Measurements from ENCODE around the gene LRP6.

LRP6 gene

DNA sequence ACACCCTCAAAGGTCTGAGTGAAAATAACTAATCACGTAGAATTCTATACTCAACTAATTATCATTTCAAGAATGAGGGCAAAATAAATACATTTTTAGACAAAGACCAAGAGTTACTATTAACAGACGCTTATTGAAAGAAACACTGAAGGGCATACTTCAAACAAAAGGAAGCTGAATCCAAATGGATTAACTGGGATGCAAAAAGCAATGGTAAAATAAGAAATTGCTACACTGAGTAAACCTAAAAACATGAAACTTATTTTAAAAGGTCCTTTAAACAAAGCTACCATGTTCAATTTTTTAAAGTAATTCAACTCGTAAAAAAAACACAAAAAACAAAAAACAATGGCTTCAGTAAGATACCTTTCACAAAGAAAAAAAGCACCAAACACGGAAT lies 28.2 kb downstream of the LRP6 start:
- Histone ChIP-seq H3K36me3 (ENCODE audit: insufficient read depth, low read length) (no peaks in the 10 kb centered on the region), H3K79me2 (ENCODE audit: control insufficient read depth, insufficient read depth, low read length, unreplicated experiment) (peaks cover 35% of the 10 kb centered on the region), H3K27ac (ENCODE audit: low read depth, low read length) (no peak overlapping the region), H2AFZ (ENCODE audit: low read length, unreplicated experiment) (no peak overlapping the region), H3K4me1 (ENCODE audit: control insufficient read depth, insufficient read depth, low read length, unreplicated experiment) (no peaks in the 10 kb centered on the region), H3K4me3 (ENCODE audit: low read depth, low read length) (no peak overlapping the region), H3K27me3 (ENCODE audit: insufficient read depth, low read length) (no peaks in the 10 kb centered on the region)

DNA sequence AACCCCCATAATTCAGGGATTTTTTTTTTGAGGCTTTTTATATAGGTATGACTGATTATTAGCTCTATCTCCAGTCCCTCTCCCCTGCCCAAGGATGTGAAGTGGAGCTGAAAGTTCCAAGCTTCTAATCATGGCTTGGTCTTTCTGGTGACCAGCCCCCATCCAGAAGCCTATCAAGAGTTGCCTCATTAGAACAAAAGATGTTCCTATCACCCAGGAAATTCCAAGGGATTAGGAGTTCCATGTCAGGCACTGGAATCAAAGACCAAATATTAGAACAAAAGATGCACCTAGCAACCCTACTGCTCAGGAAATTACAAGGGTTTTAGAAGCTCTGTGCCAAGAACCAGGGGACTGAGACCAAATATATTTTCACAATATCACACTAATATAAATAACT lies 29.9 kb downstream of the LRP6 start:
- H3K27me3 ChIP-seq (ENCODE audit: insufficient read depth, low read length) = no peaks in the 10 kb centered on the region
- H3K4me1 ChIP-seq (ENCODE audit: control insufficient read depth, insufficient read depth, low read length, unreplicated experiment) = no peaks in the 10 kb centered on the region
- peaks cover 32% of the 10 kb centered on the region for H3K79me2 ChIP-seq (ENCODE audit: control insufficient read depth, insufficient read depth, low read length, unreplicated experiment)
- H2AFZ ChIP-seq (ENCODE audit: low read length, unreplicated experiment) = no peak overlapping the region
- no peak overlapping the region for H3K4me3 ChIP-seq (ENCODE audit: low read depth, low read length)
- H3K27ac ChIP-seq (ENCODE audit: low read depth, low read length) = no peak overlapping the region
- H3K36me3 ChIP-seq (ENCODE audit: insufficient read depth, low read length) = no peaks in the 10 kb centered on the region

DNA sequence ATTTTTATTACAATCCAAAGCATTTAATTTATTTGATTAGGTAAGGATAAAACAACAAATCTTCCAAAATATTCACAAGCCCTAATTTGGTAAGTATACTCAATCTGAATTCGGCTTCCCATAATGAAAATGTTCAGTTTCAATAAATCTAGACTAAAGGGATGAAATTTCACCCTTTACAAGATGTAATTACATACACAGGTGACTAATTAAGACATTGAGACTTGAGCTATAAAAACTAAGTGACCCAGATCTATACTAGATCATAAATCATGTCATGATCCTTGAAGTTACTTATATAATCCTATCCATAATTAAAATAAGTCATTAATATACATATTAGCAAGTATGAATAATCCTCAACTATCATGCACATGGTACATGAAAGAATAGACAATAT lies 36.6 kb downstream of the LRP6 start:
- H2AFZ ChIP-seq (ENCODE audit: low read length, unreplicated experiment) = no peak overlapping the region
- peaks cover 38% of the 10 kb centered on the region for H3K79me2 ChIP-seq (ENCODE audit: control insufficient read depth, insufficient read depth, low read length, unreplicated experiment)
- H3K36me3 ChIP-seq (ENCODE audit: insufficient read depth, low read length) = no peaks in the 10 kb centered on the region
- no peaks in the 10 kb centered on the region for H3K27me3 ChIP-seq (ENCODE audit: insufficient read depth, low read length)
- no peak overlapping the region for H3K27ac ChIP-seq (ENCODE audit: low read depth, low read length)
- H3K4me1 ChIP-seq (ENCODE audit: control insufficient read depth, insufficient read depth, low read length, unreplicated experiment) = no peaks in the 10 kb centered on the region
- no peak overlapping the region for H3K4me3 ChIP-seq (ENCODE audit: low read depth, low read length)

DNA sequence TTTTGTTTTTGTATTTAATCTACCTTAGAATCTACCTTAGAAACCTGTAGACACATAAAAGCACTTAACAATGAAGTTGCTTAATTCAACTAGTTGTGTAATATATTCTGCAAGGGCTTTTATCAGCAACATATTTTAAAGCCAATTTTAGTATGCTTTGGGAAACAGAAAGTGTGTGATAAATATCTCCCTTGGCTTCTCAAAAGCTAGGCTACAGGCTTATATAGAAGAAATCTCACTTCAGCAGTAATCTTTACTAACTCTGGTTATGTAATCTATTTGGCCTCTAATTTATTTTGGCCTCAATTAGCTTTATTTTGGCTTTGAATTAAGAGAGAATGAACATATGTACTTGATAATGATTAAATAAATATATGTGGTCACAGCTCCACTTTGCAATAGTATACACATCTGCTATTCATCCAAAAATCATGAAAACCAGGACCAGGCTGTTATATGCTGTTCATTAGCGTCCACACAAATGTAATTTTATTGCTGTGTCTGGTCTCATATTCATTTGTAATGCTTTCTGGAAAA lies 37.2 kb downstream of the LRP6 start:
- H3K27ac ChIP-seq (ENCODE audit: low read depth, low read length) = no peak overlapping the region
- peaks cover 36% of the 10 kb centered on the region for H3K79me2 ChIP-seq (ENCODE audit: control insufficient read depth, insufficient read depth, low read length, unreplicated experiment)
- no peak overlapping the region for H3K4me3 ChIP-seq (ENCODE audit: low read depth, low read length)
- H3K36me3 ChIP-seq (ENCODE audit: insufficient read depth, low read length) = no peaks in the 10 kb centered on the region
- no peak overlapping the region for H2AFZ ChIP-seq (ENCODE audit: low read length, unreplicated experiment)
- H3K4me1 ChIP-seq (ENCODE audit: control insufficient read depth, insufficient read depth, low read length, unreplicated experiment) = no peaks in the 10 kb centered on the region
- no peaks in the 10 kb centered on the region for H3K27me3 ChIP-seq (ENCODE audit: insufficient read depth, low read length)

DNA sequence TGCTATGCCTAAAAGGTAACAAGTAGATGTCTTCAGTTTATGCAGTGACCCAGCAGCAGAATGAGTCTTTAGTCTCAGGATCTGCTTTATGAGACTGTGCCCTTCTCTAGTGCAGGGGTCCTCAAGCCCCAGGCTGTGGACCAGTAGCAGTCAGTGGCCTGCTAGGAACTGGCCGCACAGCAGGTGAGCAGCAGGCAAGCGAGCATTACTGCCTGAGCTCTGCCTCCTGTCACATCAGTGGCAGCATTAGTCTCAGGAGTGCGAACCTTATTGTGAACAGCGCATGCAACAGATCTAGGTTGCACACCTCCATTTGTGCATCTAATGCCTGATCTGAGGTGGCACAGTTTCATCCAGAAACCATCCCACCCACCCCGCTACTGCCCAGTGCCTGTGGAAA lies 38.4 kb downstream of the LRP6 start:
- H3K27ac ChIP-seq (ENCODE audit: low read depth, low read length) = no peak overlapping the region
- H3K4me3 ChIP-seq (ENCODE audit: low read depth, low read length) = no peak overlapping the region
- H3K27me3 ChIP-seq (ENCODE audit: insufficient read depth, low read length) = no peaks in the 10 kb centered on the region
- H2AFZ ChIP-seq (ENCODE audit: low read length, unreplicated experiment) = no peak overlapping the region
- no peaks in the 10 kb centered on the region for H3K4me1 ChIP-seq (ENCODE audit: control insufficient read depth, insufficient read depth, low read length, unreplicated experiment)
- H3K36me3 ChIP-seq (ENCODE audit: insufficient read depth, low read length) = no peaks in the 10 kb centered on the region
- peaks cover 45% of the 10 kb centered on the region for H3K79me2 ChIP-seq (ENCODE audit: control insufficient read depth, insufficient read depth, low read length, unreplicated experiment)

DNA sequence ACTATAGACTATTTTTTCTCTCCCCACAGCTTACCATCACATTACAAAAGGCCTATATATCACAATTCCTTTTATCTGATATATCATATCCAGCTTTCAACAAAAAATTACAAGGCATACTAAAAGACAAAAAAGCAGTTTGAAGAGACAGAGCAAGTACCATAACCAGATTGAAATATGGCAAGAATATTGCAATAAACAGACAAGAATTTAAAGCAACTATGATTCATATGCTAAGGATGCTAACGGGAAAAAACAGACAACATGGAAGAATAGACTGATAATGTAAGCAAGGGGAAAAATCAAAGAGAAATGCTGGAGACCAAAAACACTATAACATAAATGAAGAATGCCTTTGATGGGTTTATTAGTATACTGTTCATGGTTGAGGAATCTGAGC lies 40.7 kb downstream of the LRP6 start:
- Histone ChIP-seq H3K4me3 (ENCODE audit: low read depth, low read length) (no peak overlapping the region), H2AFZ (ENCODE audit: low read length, unreplicated experiment) (no peak overlapping the region), H3K27ac (ENCODE audit: low read depth, low read length) (no peak overlapping the region), H3K79me2 (ENCODE audit: control insufficient read depth, insufficient read depth, low read length, unreplicated experiment) (peaks cover 33% of the 10 kb centered on the region), H3K36me3 (ENCODE audit: insufficient read depth, low read length) (no peaks in the 10 kb centered on the region), H3K27me3 (ENCODE audit: insufficient read depth, low read length) (no peaks in the 10 kb centered on the region), H3K4me1 (ENCODE audit: control insufficient read depth, insufficient read depth, low read length, unreplicated experiment) (no peaks in the 10 kb centered on the region)

DNA sequence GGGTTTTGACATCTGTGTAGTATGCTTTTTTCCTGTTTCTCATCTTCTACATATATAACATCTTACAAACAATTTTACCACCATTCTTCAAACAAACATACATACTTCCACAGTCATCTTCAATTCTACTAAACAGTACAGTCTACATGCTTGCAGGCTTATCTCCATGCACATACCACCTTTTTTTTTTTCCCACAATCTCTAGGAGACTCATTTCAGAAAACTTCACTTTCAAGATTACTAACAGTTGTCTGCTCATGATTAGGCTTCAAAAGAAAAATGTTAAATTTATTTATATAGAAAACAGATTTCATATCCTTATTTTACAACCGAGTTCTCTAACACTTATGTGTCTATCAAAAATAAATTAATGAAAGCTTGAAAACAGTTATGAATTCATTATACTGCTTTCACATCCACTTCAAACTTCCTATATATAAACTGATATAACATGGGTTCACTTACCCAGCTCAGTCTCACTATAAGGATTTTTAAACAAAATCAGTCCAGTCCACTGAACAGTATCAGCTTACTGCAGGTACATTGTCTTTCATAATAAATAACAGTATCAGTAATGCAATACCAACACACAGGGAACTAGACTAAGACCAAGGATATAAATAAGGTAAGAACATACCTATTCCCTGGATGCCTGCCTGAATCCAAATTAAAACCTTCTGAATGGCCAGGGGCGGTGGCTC lies 42.5 kb downstream of the LRP6 start:
- Histone ChIP-seq H3K4me3 (ENCODE audit: low read depth, low read length) (no peak overlapping the region), H3K36me3 (ENCODE audit: insufficient read depth, low read length) (no peaks in the 10 kb centered on the region), H3K27me3 (ENCODE audit: insufficient read depth, low read length) (no peaks in the 10 kb centered on the region), H2AFZ (ENCODE audit: low read length, unreplicated experiment) (no peak overlapping the region), H3K79me2 (ENCODE audit: control insufficient read depth, insufficient read depth, low read length, unreplicated experiment) (peaks cover 44% of the 10 kb centered on the region), H3K27ac (ENCODE audit: low read depth, low read length) (no peak overlapping the region), H3K4me1 (ENCODE audit: control insufficient read depth, insufficient read depth, low read length, unreplicated experiment) (no peaks in the 10 kb centered on the region)

DNA sequence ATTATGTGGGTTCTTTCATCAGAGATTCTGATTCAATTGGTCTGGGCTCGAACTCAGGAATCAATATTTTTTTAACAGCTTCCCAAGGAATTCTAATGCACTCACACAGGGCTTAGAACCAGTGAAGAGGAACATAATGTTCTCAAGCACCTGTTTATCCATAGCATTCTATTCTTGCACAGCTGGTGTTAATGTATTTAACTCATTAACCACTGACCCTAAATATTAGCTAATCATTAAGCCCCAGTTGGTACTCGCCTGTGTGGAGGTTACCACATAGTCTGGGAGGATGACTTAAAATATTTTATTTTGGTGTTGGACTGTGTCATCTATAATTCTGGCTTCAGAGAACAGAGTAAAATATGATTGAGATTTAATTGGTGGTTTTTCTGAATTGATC lies 45.3 kb downstream of the LRP6 start:
- no peak overlapping the region for H3K4me3 ChIP-seq (ENCODE audit: low read depth, low read length)
- H3K27me3 ChIP-seq (ENCODE audit: insufficient read depth, low read length) = no peaks in the 10 kb centered on the region
- H3K4me1 ChIP-seq (ENCODE audit: control insufficient read depth, insufficient read depth, low read length, unreplicated experiment) = peaks cover 5% of the 10 kb centered on the region
- H3K36me3 ChIP-seq (ENCODE audit: insufficient read depth, low read length) = no peaks in the 10 kb centered on the region
- peaks cover 46% of the 10 kb centered on the region for H3K79me2 ChIP-seq (ENCODE audit: control insufficient read depth, insufficient read depth, low read length, unreplicated experiment)
- H3K27ac ChIP-seq (ENCODE audit: low read depth, low read length) = no peak overlapping the region
- no peak overlapping the region for H2AFZ ChIP-seq (ENCODE audit: low read length, unreplicated experiment)

DNA sequence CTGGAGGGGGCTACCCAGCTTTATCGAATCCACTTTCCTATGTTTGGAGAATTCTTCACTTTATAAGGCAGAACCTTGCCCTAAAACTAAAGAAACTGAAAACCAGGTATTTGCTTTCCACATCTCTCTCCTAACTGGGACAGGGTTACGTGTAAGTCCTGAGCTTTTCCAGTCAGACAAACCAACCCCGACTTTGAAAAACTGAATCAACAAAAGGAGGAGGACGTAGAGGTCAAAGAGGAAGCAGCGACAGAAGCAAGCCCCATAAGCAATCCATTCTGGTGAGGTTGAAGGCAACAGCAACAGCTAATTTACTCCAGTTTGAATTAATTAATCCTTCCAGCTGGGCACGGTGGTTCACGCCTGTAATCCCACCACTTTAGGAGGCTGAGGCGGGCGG lies 47.2 kb downstream of the LRP6 start:
- H3K27me3 ChIP-seq (ENCODE audit: insufficient read depth, low read length) = no peaks in the 10 kb centered on the region
- H3K36me3 ChIP-seq (ENCODE audit: insufficient read depth, low read length) = no peaks in the 10 kb centered on the region
- no peak overlapping the region for H3K4me3 ChIP-seq (ENCODE audit: low read depth, low read length)
- H2AFZ ChIP-seq (ENCODE audit: low read length, unreplicated experiment) = no peak overlapping the region
- peaks cover 11% of the 10 kb centered on the region for H3K4me1 ChIP-seq (ENCODE audit: control insufficient read depth, insufficient read depth, low read length, unreplicated experiment)
- H3K79me2 ChIP-seq (ENCODE audit: control insufficient read depth, insufficient read depth, low read length, unreplicated experiment) = peaks cover 42% of the 10 kb centered on the region
- no peak overlapping the region for H3K27ac ChIP-seq (ENCODE audit: low read depth, low read length)

DNA sequence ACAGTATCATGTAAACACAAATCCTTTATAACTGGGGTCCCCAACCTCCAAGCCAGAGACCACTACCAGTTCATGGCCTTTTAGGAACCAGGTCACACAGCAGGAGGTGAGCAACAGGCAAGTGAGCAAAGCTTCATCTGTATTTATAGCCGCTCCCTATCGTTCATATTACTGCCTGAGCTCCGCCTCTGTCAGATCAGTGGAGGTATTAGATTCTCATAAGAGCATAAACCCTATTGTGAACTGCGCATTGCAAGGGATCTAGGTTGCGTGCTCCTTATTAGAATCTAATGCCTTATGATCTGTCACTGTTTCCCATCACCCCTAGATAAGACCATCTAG lies 49.9 kb downstream of the LRP6 start:
- Histone ChIP-seq H3K27ac (ENCODE audit: low read depth, low read length) (no peak overlapping the region), H3K79me2 (ENCODE audit: control insufficient read depth, insufficient read depth, low read length, unreplicated experiment) (peaks cover 33% of the 10 kb centered on the region), H3K4me1 (ENCODE audit: control insufficient read depth, insufficient read depth, low read length, unreplicated experiment) (peaks cover 11% of the 10 kb centered on the region)

DNA sequence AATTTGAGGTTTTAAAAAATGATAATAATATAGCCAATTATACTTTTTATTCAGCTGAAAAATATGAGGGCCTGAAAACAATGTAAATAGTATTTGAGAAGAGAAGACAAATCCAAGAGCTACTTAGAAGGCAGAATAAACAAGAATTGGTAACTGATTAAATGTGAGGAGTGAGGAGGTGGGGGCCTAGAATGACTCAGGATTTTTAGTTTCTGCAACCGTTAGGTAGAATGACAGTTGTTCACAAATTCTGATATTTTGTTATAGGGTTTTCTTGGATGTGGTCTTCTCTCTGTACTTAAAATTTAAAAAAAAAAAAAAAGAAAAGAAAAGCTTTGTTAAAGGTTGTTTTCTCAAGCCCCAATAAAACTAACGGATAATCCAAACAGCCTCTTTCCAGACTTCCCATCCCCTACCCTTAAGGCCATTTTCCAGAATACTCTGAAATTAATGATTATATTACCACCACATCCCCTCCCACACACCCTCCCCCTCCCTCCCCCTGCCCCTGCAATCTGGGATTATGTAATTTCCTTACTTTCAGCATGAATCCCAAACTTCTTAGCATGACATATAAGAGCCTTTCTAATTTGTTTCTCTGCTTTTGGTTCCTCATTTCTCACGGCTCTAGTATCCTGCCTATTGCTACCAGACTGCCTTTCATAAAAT lies 50.4 kb downstream of the LRP6 start:
- H3K27me3 ChIP-seq (ENCODE audit: insufficient read depth, low read length) = no peaks in the 10 kb centered on the region
- peaks cover 11% of the 10 kb centered on the region for H3K4me1 ChIP-seq (ENCODE audit: control insufficient read depth, insufficient read depth, low read length, unreplicated experiment)
- no peak overlapping the region for H3K4me3 ChIP-seq (ENCODE audit: low read depth, low read length)
- no peak overlapping the region for H2AFZ ChIP-seq (ENCODE audit: low read length, unreplicated experiment)
- H3K27ac ChIP-seq (ENCODE audit: low read depth, low read length) = no peak overlapping the region
- H3K79me2 ChIP-seq (ENCODE audit: control insufficient read depth, insufficient read depth, low read length, unreplicated experiment) = peaks cover 33% of the 10 kb centered on the region
- no peaks in the 10 kb centered on the region for H3K36me3 ChIP-seq (ENCODE audit: insufficient read depth, low read length)

More for the DNA sequence above, 49.9 kb downstream of the LRP6 start:
- Histone ChIP-seq H2AFZ (ENCODE audit: low read length, unreplicated experiment) (no peak overlapping the region), H3K36me3 (ENCODE audit: insufficient read depth, low read length) (no peaks in the 10 kb centered on the region), H3K4me3 (ENCODE audit: low read depth, low read length) (no peak overlapping the region), H3K27me3 (ENCODE audit: insufficient read depth, low read length) (no peaks in the 10 kb centered on the region)

All from ACC112 (cell line).